ENCODE measurements around the gene DNMT1. TPM values are rescaled to one million over a fixed set of nuclear protein-coding genes. Genes with fewer than 3 reads are reported as not detected.

The DNMT1 gene
- total RNA-seq, 6 donors from 2014 or later, result 54.0 to 166 (median 63.9) TPM

- Histone ChIP-seq H3K4me3 (no peak overlapping the region), H3K36me3 (peaks cover 0 to 33% (median 17%) of the 10 kb centered on the region in 4 donors), H3K9me3 (no peaks in the 10 kb centered on the region), H3K4me1 (peaks cover 4 to 17% (median 7%) of the 10 kb centered on the region in 4 donors), H3K27ac (no peak overlapping the region), H3K27me3 (no peaks in the 10 kb centered on the region)
- 89 to 90% methylated on average over 11 of the region's 11 CpGs for WGBS, 2 donors
- DNase-seq (no peak), ATAC-seq (ENCODE audit: low FRiP score in 2 of 2) (no peak)
- no peak for TF ChIP-seq POLR2A (IDR thresholded peaks at IDR 0.05)
- no peak for TF ChIP-seq POLR2AphosphoS5 (IDR thresholded peaks at IDR 0.05)
- TF ChIP-seq, protein P1, sequence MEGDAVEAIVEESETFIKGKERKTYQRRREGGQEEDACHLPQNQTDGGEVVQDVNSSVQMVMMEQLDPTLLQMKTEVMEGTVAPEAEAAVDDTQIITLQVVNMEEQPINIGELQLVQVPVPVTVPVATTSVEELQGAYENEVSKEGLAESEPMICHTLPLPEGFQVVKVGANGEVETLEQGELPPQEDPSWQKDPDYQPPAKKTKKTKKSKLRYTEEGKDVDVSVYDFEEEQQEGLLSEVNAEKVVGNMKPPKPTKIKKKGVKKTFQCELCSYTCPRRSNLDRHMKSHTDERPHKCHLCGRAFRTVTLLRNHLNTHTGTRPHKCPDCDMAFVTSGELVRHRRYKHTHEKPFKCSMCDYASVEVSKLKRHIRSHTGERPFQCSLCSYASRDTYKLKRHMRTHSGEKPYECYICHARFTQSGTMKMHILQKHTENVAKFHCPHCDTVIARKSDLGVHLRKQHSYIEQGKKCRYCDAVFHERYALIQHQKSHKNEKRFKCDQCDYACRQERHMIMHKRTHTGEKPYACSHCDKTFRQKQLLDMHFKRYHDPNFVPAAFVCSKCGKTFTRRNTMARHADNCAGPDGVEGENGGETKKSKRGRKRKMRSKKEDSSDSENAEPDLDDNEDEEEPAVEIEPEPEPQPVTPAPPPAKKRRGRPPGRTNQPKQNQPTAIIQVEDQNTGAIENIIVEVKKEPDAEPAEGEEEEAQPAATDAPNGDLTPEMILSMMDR (IDR thresholded peaks at IDR 0.05), result no peak
- TF ChIP-seq EP300 (IDR thresholded peaks at IDR 0.05), result no peak
Measured at GRCh38 chr19:10187315-10187714, 7.4 kb downstream of the DNMT1 start.

DNA sequence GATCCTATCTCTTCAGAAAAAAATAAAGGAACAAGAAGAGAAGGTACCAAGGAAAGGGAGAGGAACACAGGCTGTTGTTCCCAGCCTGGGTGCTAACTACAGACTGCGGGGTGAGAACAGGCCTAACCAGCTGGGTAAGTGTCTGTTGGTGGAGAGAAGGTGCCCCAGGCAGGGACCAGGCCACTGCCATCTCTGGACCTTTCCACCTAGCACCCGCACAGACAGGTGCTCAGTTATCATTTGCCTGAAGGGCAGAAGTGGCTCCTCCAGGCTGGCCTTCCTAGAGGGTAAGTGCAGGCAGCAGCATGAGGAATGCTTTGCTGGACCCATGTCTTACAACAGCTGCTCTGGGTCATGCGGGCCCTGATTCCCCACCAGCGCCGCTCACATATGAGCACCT, 10.1 kb downstream of the DNMT1 start:
- 76 to 100% methylated on average over 2 to 5 of the region's 5 CpGs for WGBS, 2 donors
- Histone ChIP-seq H3K4me1 (no peaks in the 10 kb centered on the region), H3K27ac (no peak overlapping the region), H3K27me3 (no peaks in the 10 kb centered on the region), H3K9me3 (no peaks in the 10 kb centered on the region), H3K4me3 (no peak overlapping the region), H3K36me3 (peaks cover 0 to 53% (median 28%) of the 10 kb centered on the region in 4 donors)
- DNase-seq (no peak), ATAC-seq (ENCODE audit: low FRiP score in 2 of 2) (no peak)
- TF ChIP-seq POLR2A (IDR thresholded peaks at IDR 0.05) (no peak), POLR2AphosphoS5 (IDR thresholded peaks at IDR 0.05) (no peak), EP300 (IDR thresholded peaks at IDR 0.05) (no peak)
- TF ChIP-seq, protein P1 (IDR thresholded peaks at IDR 0.05), result no peak

GRCh38 chr19:10183926-10184325, 10.8 kb downstream of the DNMT1 start:
- 85 to 86% methylated on average over 3 of the region's 3 CpGs for WGBS, 2 donors
- Histone ChIP-seq H3K36me3 (peaks cover 0 to 60% (median 34%) of the 10 kb centered on the region in 4 donors), H3K4me3 (no peak overlapping the region), H3K27ac (no peak overlapping the region), H3K27me3 (no peaks in the 10 kb centered on the region), H3K9me3 (no peaks in the 10 kb centered on the region), H3K4me1 (no peaks in the 10 kb centered on the region)
- ATAC-seq (ENCODE audit: low FRiP score in 2 of 2), result no peak
- TF ChIP-seq POLR2AphosphoS5 (IDR thresholded peaks at IDR 0.05) (no peak), EP300 (IDR thresholded peaks at IDR 0.05) (no peak), POLR2A (IDR thresholded peaks at IDR 0.05) (no peak)
- TF ChIP-seq, protein P1 (IDR thresholded peaks at IDR 0.05), result no peak
- no peak for DNase-seq

GRCh38 chr19:10182847-10183246, 11.9 kb downstream of the DNMT1 start:
- ATAC-seq (ENCODE audit: low FRiP score in 2 of 2) (no peak), DNase-seq (no peak)
- Histone ChIP-seq H3K27ac (no peak overlapping the region), H3K36me3 (peaks cover 0 to 63% (median 42%) of the 10 kb centered on the region in 4 donors), H3K4me3 (no peak overlapping the region), H3K27me3 (no peaks in the 10 kb centered on the region), H3K9me3 (no peaks in the 10 kb centered on the region), H3K4me1 (no peaks in the 10 kb centered on the region)
- TF ChIP-seq POLR2A (IDR thresholded peaks at IDR 0.05), result no peak
- no peak for TF ChIP-seq EP300 (IDR thresholded peaks at IDR 0.05)
- TF ChIP-seq, protein P1 (IDR thresholded peaks at IDR 0.05), result no peak
- no peak for TF ChIP-seq POLR2AphosphoS5 (IDR thresholded peaks at IDR 0.05)
- WGBS, 2 donors, result 90 to 92% methylated on average over 10 of the region's 10 CpGs

- peaks cover 0 to 65% (median 47%) of the 10 kb centered on the region in 4 donors for H3K36me3 ChIP-seq
- DNase-seq (no peak), ATAC-seq (ENCODE audit: low FRiP score in 2 of 2) (no peak)
- H3K27ac ChIP-seq, result no peak overlapping the region
- H3K27me3 ChIP-seq, result no peaks in the 10 kb centered on the region
- no peak overlapping the region for H3K4me3 ChIP-seq
- no peak for TF ChIP-seq EP300 (IDR thresholded peaks at IDR 0.05)
- H3K9me3 ChIP-seq, result no peaks in the 10 kb centered on the region
- H3K4me1 ChIP-seq, result no peaks in the 10 kb centered on the region
- 43 to 50% methylated on average over 1 of the region's 1 CpG for WGBS, 2 donors
Measured at GRCh38 chr19:10182076-10182475, 12.7 kb downstream of the DNMT1 start.

All from upper lobe of left lung (tissue), 6 donors.